ENCODE measurements around the gene MYMX.

Gene MYMX

GRCh38 chr6:44245912-44246662, 29.4 kb downstream of the MYMX start (continued):
- TF ChIP-seq SP7 (tag by site-specific recombination; IDR thresholded peaks at IDR 0.05), result peak; percentile 67
- peak; percentile 90 for TF ChIP-seq KLF7 (tag by site-specific recombination; IDR thresholded peaks at IDR 0.05; ENCODE audit: borderline replicate concordance)
- TF ChIP-seq ZNF223 (tag by site-specific recombination; IDR thresholded peaks at IDR 0.05), result no peak
- peak; percentile 44 for TF ChIP-seq ZNF639 (tag by site-specific recombination; IDR thresholded peaks at IDR 0.05)
- no peak for TF ChIP-seq ZNF202 (tag by site-specific recombination; IDR thresholded peaks at IDR 0.05; ENCODE audit: borderline replicate concordance)
- TF ChIP-seq ZNF501 (tag by site-specific recombination; IDR thresholded peaks at IDR 0.05), result no peak; the same call in none of the 2 replicates
- TF ChIP-seq SCRT1 (tag by site-specific recombination; IDR thresholded peaks at IDR 0.05; ENCODE audit: borderline replicate concordance), result no peak
- TF ChIP-seq ZNF558 (tag by site-specific recombination; IDR thresholded peaks at IDR 0.05), result no peak
- TF ChIP-seq AEBP2 (tag by site-specific recombination; IDR thresholded peaks at IDR 0.05; ENCODE audit: borderline replicate concordance), result 0 out of 2 replicates have a peak, but pooled peaks have one; percentile 39
- TF ChIP-seq SETDB1 (IDR thresholded peaks at IDR 0.05; ENCODE audit: insufficient read length, low read length), result no peak
- 0 out of 2 replicates have a peak, but pooled peaks have one; percentile 26 for TF ChIP-seq ZNF561 (tag by site-specific recombination; IDR thresholded peaks at IDR 0.05; ENCODE audit: borderline replicate concordance)
- TF ChIP-seq INSM2 (tag by site-specific recombination; IDR thresholded peaks at IDR 0.05), result peak; percentile 82
- TF ChIP-seq ZNF366 (tag by site-specific recombination; conservative IDR thresholded peaks at IDR 0.05), result peak; percentile 75
- TF ChIP-seq ZNF248 (tag by site-specific recombination; IDR thresholded peaks at IDR 0.05), result no peak
- no peak for TF ChIP-seq HOXC10 (CRISPR knock-in tag; IDR thresholded peaks at IDR 0.05)
- TF ChIP-seq ZNF138 (tag by site-specific recombination; IDR thresholded peaks at IDR 0.05; ENCODE audit: borderline replicate concordance), result no peak
- peak; percentile 89; the same call in 1 of the 2 replicates for TF ChIP-seq BCL11A (tag by site-specific recombination; IDR thresholded peaks at IDR 0.05; ENCODE audit: low read depth)
- TF ChIP-seq ZNF645 (tag by site-specific recombination; IDR thresholded peaks at IDR 0.05), result no peak
- peak; percentile 64 for TF ChIP-seq GLIS1 (tag by site-specific recombination; IDR thresholded peaks at IDR 0.05)
- TF ChIP-seq ZNF544 (tag by site-specific recombination; IDR thresholded peaks at IDR 0.05), result no peak
- TF ChIP-seq TCF7L2 (IDR thresholded peaks at IDR 0.05; ENCODE audit: borderline replicate concordance, low read depth, low read length), result no peak
- TF ChIP-seq ZNF571 (tag by site-specific recombination; IDR thresholded peaks at IDR 0.05), result no peak
- no peak for TF ChIP-seq ZNF830 (tag by site-specific recombination; IDR thresholded peaks at IDR 0.05; ENCODE audit: low read depth)
- TF ChIP-seq ZNF560 (tag by site-specific recombination; IDR thresholded peaks at IDR 0.05; ENCODE audit: borderline replicate concordance), result no peak
- peak; percentile 63; the same call in 1 of the 2 replicates for TF ChIP-seq ZBTB10 (tag by site-specific recombination; IDR thresholded peaks at IDR 0.05)
- peak; percentile 85 for TF ChIP-seq SP3 (tag by site-specific recombination; IDR thresholded peaks at IDR 0.05)
- TF ChIP-seq ZNF274 (IDR thresholded peaks at IDR 0.05; ENCODE audit: low read length), result no peak
- TF ChIP-seq ZNF274 (tag by site-specific recombination; IDR thresholded peaks at IDR 0.05; ENCODE audit: borderline replicate concordance), result no peak
- TF ChIP-seq WT1 (tag by site-specific recombination; IDR thresholded peaks at IDR 0.05), result peak; percentile 32
- peak; percentile 90 for TF ChIP-seq IKZF3 (tag by site-specific recombination; IDR thresholded peaks at IDR 0.05)
- no peak for TF ChIP-seq ZNF37A (tag by site-specific recombination; IDR thresholded peaks at IDR 0.05)
- no peak for TF ChIP-seq ZNF184 (tag by site-specific recombination; IDR thresholded peaks at IDR 0.05)
- TF ChIP-seq ZSCAN23 (tag by site-specific recombination; IDR thresholded peaks at IDR 0.05), result 0 out of 2 replicates have a peak, but pooled peaks have one; percentile 10

Data from HEK293 (cell line).